OCI-LY3 (cell line): Measurements from ENCODE around the gene PGAP3.

ENCODE experiments used
- H2AFZ ChIP-seq: fragments of 200-600, 300-600 bp; shearing (Covaris generic); 2 replicates; pipeline ENCODE4 v1.6.0; 2014; ENCODE audit warnings: antibody characterized with exemption, low read depth, low read length
- H3K27ac ChIP-seq: fragments of 200-600, 300-600 bp; sonication (generic); 2 replicates; pipeline ENCODE4 v1.5.1; 2014; ENCODE audit warnings: mild to moderate bottlenecking, low read length, moderate library complexity, mixed read lengths
- H3K27me3 ChIP-seq: fragments of 200-600, 300-600 bp; sonication (generic); 2 replicates; pipeline ENCODE4 v1.6.1; 2014; ENCODE audit warnings: low read depth, low read length, mixed read lengths
- H3K36me3 ChIP-seq: fragments of 200-600, 300-600 bp; sonication (generic); replicated peaks from 2 replicates; pipeline ENCODE3; 2014; ENCODE audit warnings: low read depth, low read length, mixed read lengths
- H3K4me1 ChIP-seq: fragments of 300-600, 200-600 bp; sonication (generic); 2 replicates; pipeline ENCODE4 v1.6.1; 2014; ENCODE audit warnings: low read length, mixed read lengths
- H3K4me2 ChIP-seq: fragments of 200-600, 300-600 bp; sonication (generic); 2 replicates; pipeline ENCODE4 v1.6.1; 2014; ENCODE audit warnings: low read length, mixed read lengths
- H3K4me3 ChIP-seq: fragments of 300-600, 200-600 bp; sonication (generic); 2 replicates; pipeline ENCODE4 v1.5.1; 2014; ENCODE audit warnings: antibody characterized with exemption, mild to moderate bottlenecking, low read length, moderate library complexity
- H3K79me2 ChIP-seq: fragments of 300-600, 200-600 bp; shearing (Covaris generic); 2 replicates; pipeline ENCODE4 v1.6.1; 2014; ENCODE audit warnings: mild to moderate bottlenecking, low read length, mixed read lengths
- H3K9ac ChIP-seq: fragments of 300-600, 200-600 bp; shearing (Covaris generic); 2 replicates; pipeline ENCODE4 v1.6.0; 2014; ENCODE audit warnings: mild to moderate bottlenecking, low read length, moderate library complexity
- H3K9me3 ChIP-seq: fragments of 200-600, 300-600 bp; shearing (Covaris generic); 2 replicates; pipeline ENCODE4 v1.6.1; 2014; ENCODE audit warnings: low read length, mixed read lengths; ENCODE audit not compliant: insufficient read depth
- H4K20me1 ChIP-seq: fragments of 200-600, 300-600 bp; sonication (generic); 2 replicates; pipeline ENCODE4 v1.6.1; 2016; ENCODE audit warnings: low read length, mixed read lengths; ENCODE audit not compliant: insufficient read depth
- EZH2phosphoT487 ChIP-seq: fragments of 200-600 bp; shearing (Covaris generic); IDR thresholded peaks from 2 replicates; pipeline ENCODE4 v1.6.1; 2018; ENCODE audit warnings: antibody characterized with exemption, mixed run types, low read depth
- TF ChIP-seq, protein P1 (sequence below): fragments of 200-600, 300-600 bp; sonication (generic); IDR thresholded peaks from 2 replicates; pipeline ENCODE4 v1.5.1; 2014; ENCODE audit warnings: antibody characterized with exemption, low read length, low read depth

The PGAP3 gene

DNA sequence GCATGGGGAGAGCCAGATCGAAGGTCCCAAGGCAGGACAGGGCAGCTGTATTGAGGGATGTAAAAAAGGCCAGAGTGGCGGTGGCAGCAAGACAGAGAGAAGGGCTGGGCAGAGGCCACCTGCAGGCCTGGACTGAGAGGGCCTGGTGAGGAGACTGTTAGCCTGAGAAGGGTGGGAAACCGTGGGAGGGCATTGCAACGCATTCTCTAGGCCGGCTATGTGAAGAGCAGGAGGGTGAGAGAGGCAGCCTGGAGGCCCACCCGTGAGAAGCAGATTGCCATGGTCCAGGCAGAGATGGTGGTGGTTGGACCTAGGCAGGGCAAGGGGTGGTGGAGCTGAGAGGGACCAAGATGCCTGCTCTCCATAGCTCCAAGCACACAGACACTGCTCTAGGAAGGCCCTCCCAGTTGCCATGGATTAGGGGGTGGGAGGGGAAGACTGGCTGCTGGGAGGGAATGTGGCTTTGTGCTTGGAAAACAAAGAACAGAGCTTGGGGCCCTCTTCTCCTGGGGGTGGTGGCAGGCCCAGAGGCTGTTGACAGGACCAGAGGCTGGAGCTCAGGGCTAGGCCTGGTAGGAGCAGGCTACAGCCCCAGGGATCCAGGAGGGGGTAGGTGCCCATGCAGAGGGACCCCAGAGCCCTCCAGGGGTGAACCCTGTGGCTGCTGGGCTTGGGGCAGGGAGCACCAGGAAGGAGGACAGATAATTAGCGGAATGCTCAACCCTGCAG is 35.1 kb downstream of the PGAP3 start:
- no peaks in the 10 kb centered on the region for H3K4me1 ChIP-seq
- H3K4me3 ChIP-seq = no peak overlapping the region
- H4K20me1 ChIP-seq = no peaks in the 10 kb centered on the region; the same call in 1 of the 2 replicates
- H3K9ac ChIP-seq = no peak overlapping the region
- H3K79me2 ChIP-seq = no peaks in the 10 kb centered on the region
- TF ChIP-seq, protein P1, sequence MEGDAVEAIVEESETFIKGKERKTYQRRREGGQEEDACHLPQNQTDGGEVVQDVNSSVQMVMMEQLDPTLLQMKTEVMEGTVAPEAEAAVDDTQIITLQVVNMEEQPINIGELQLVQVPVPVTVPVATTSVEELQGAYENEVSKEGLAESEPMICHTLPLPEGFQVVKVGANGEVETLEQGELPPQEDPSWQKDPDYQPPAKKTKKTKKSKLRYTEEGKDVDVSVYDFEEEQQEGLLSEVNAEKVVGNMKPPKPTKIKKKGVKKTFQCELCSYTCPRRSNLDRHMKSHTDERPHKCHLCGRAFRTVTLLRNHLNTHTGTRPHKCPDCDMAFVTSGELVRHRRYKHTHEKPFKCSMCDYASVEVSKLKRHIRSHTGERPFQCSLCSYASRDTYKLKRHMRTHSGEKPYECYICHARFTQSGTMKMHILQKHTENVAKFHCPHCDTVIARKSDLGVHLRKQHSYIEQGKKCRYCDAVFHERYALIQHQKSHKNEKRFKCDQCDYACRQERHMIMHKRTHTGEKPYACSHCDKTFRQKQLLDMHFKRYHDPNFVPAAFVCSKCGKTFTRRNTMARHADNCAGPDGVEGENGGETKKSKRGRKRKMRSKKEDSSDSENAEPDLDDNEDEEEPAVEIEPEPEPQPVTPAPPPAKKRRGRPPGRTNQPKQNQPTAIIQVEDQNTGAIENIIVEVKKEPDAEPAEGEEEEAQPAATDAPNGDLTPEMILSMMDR = no peak
- no peak for TF ChIP-seq EZH2phosphoT487
- H3K27me3 ChIP-seq = no peaks in the 10 kb centered on the region
- no peaks in the 10 kb centered on the region for H3K36me3 ChIP-seq
- H3K27ac ChIP-seq = no peak overlapping the region
- no peak overlapping the region for H3K4me2 ChIP-seq
- H3K9me3 ChIP-seq = no peaks in the 10 kb centered on the region
- no peak overlapping the region for H2AFZ ChIP-seq

DNA sequence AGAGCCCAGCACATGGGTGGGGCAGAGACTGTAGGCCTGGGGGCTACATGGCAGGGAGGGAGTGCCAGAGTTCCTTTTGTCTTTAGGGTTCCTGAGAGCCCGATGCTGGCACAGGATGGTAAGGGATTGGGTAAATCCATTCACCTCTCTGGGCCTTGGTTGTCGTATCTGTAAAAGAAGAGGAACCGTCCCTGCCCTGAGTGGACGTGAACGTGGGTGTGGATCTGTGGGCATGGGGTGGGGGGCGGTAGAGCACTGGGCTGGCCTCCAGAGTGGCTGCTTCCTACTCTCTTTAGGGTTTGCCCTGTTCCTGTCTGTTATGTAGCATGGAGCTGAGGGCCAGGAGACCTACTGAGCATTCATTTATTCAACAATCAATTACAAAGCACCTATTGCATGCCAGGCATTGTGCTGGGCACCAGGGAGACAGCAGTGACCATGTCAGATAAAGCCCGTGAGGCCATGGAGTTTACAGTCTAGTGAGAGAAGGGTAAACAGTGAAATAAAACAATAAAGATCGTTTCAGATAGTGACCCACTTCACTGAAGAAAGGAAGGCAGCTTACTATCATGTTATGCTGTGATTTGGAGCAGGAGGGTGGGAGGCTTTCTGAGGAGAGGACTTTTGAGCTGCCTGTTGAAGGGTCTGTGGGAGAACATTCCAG is 35.8 kb downstream of the PGAP3 start:
- H3K27ac ChIP-seq = no peak overlapping the region
- H3K9ac ChIP-seq = no peak overlapping the region
- H3K9me3 ChIP-seq = no peaks in the 10 kb centered on the region
- no peaks in the 10 kb centered on the region; the same call in 1 of the 2 replicates for H4K20me1 ChIP-seq
- no peak for TF ChIP-seq EZH2phosphoT487
- TF ChIP-seq, protein P1 = no peak
- H3K27me3 ChIP-seq = no peaks in the 10 kb centered on the region
- H2AFZ ChIP-seq = no peak overlapping the region
- H3K4me1 ChIP-seq = no peaks in the 10 kb centered on the region
- H3K79me2 ChIP-seq = peaks cover 3% of the 10 kb centered on the region; the same call in 1 of the 2 replicates
- H3K36me3 ChIP-seq = no peaks in the 10 kb centered on the region
- H3K4me2 ChIP-seq = no peak overlapping the region
- no peak overlapping the region for H3K4me3 ChIP-seq

DNA sequence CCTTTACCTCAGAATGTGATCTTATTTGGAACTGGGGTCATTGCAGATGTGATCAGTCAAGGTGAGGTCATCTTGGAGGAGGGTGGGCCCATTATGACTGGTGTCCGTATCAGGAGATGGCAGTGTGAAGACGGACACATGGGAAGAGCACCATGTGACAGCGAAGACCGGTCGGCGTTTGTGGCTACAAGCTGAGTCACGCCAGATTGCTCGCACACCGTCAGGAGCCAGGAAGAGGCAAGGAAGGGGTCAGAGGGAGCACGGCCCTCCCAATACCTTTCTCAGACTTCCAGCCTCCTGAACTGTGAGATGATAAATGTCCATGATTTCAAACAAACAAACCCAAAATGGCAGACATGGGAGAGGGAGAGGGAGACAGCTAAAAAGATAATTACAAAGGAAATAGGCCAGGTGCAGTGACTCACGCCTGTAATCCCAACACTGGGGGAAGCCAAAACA is 37.7 kb downstream of the PGAP3 start:
- H2AFZ ChIP-seq = no peak overlapping the region
- no peaks in the 10 kb centered on the region for H3K27me3 ChIP-seq
- H3K79me2 ChIP-seq = peaks cover 6% of the 10 kb centered on the region; the same call in 1 of the 2 replicates
- TF ChIP-seq EZH2phosphoT487 = no peak
- no peaks in the 10 kb centered on the region; the same call in 1 of the 2 replicates for H4K20me1 ChIP-seq
- no peaks in the 10 kb centered on the region for H3K9me3 ChIP-seq
- no peak overlapping the region for H3K4me3 ChIP-seq
- H3K4me1 ChIP-seq = no peaks in the 10 kb centered on the region
- H3K27ac ChIP-seq = no peak overlapping the region
- H3K4me2 ChIP-seq = no peak overlapping the region
- no peak overlapping the region for H3K9ac ChIP-seq
- no peaks in the 10 kb centered on the region for H3K36me3 ChIP-seq

DNA sequence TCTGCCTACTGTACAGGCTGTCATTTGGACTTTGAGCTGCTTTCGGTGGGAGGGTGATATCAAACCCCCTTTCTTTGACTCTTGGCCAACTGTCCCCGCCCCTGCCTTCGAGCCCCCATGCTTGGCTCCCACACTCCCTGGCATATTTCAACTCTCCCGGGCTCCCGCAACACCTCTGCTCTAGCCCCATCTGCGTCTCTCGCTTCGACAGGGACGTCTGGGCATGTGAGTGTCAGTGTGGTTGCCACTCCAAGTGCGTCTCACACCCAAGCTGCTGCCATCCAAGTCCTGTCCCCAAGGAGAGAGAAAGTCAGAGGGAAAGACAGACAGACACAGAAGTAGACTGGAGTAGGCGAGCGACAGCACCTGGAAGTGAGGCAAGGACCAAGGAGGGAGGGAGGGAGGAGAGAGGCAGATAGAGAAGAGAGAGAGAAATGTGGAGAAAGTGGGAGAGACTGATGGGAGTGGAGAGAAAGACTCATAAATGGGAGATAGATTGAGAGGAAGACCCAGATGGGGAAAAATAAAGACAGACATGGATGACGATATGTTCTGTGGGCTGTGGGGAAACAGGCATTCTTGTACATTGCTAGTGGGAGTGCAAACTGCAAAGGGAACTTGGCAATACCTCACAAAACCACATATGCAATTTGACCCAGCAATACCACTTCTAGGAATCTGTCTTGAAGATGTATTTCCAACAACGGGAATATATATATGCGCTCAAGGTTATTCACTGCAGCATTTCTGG is 39.1 kb downstream of the PGAP3 start:
- TF ChIP-seq EZH2phosphoT487 = no peak
- TF ChIP-seq, protein P1 = no peak
- no peak overlapping the region for H3K9ac ChIP-seq
- H3K36me3 ChIP-seq = no peaks in the 10 kb centered on the region
- H3K4me1 ChIP-seq = no peaks in the 10 kb centered on the region
- no peak overlapping the region for H3K4me2 ChIP-seq
- no peaks in the 10 kb centered on the region for H3K9me3 ChIP-seq
- H4K20me1 ChIP-seq = peaks cover 6% of the 10 kb centered on the region; the same call in 1 of the 2 replicates
- no peaks in the 10 kb centered on the region for H3K27me3 ChIP-seq
- no peak overlapping the region for H3K4me3 ChIP-seq
- H3K27ac ChIP-seq = no peak overlapping the region
- peaks cover 7% of the 10 kb centered on the region; the same call in 1 of the 2 replicates for H3K79me2 ChIP-seq
- H2AFZ ChIP-seq = no peak overlapping the region
